Fibroblast of pulmonary artery (primary cell): ENCODE data around the gene DHX32.
"Not testable (repeated sequence)": the region's sequence is repeated elsewhere in the genome, so short reads cannot be mapped to it uniquely, and the experiment has no call there.

Experiments
- DNase-seq: peaks from one replicate; pipeline ENCODE4 v3.0.0-alpha.2; 2010; ENCODE audit warnings: low read depth
- H3K4me3 ChIP-seq: replicated peaks from 2 replicates; pipeline ENCODE4 v1.5.1; 2011; ENCODE audit warnings: low read depth, mild to moderate bottlenecking, control low read depth, low read length, moderate library complexity
- CTCF ChIP-seq: IDR thresholded peaks from 2 replicates; pipeline ENCODE4 v1.5.1; 2011; ENCODE audit warnings: mild to moderate bottlenecking, control low read depth, low read length, inconsistent platforms; ENCODE audit errors: missing control alignments

DHX32 gene

GRCh38 chr10:125916977-125917376 lies 35.9 kb upstream of the DHX32 start:
- H3K4me3 ChIP-seq: no peak overlapping the region

GRCh38 chr10:125913277-125913676 lies 32.2 kb upstream of the DHX32 start:
- not testable (repeated sequence) for DNase-seq

More at GRCh38 chr10:125916977-125917376, 35.9 kb upstream of the DHX32 start:
- no peak for TF ChIP-seq CTCF
- DNase-seq: no peak

GRCh38 chr10:125911990-125912389 lies 30.9 kb upstream of the DHX32 start:
- H3K4me3 ChIP-seq: no peak overlapping the region
- no peak for TF ChIP-seq CTCF
- DNase-seq: no peak

More at GRCh38 chr10:125913277-125913676, 32.2 kb upstream of the DHX32 start:
- H3K4me3 ChIP-seq: not testable (repeated sequence)

- H3K4me3 ChIP-seq: no peak overlapping the region
- no peak for DNase-seq
- no peak for TF ChIP-seq CTCF
Observed at GRCh38 chr10:125911145-125911544, 30.1 kb upstream of the DHX32 start.

DNA sequence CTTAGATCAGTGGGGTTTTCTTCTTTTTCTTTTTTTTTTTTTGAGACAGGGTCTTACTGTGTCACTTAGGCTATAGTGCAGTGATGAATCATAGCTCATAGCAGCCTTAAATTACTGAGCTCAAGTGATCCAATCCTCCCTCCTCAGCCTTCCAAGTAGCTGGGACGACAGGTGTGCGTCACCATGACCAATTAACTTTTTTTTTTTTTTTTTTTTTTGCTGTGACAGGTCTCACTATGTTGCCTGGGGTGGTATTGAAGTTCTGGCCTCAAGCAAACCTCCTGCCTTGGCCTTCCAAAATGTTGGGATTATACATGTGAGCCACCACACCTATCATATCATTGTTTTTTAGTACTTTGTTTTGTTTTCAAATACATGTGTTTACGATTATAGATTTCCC lies 28.4 kb upstream of the DHX32 start:
- DNase-seq: not testable (repeated sequence)

DNA sequence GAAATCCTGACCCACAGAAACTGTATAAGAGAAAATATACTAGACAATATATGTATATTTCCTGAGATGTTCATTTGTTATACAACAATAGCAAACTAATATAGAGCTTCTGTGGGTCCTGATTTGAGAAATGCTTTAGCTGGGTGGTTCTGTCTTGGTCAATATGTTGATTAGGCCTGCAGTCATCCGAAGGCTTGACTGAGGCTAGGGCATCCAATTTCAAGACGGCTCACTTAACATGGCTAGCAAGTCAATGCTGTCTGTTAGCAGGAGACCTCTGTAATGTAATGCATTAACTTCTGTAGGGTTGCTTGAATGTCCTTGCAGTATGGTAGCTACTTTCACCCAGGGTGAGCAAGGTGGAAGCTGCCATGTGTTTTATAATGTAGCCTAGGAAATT lies 27.7 kb upstream of the DHX32 start:
- DNase-seq, H3K4me3 ChIP-seq: not testable (repeated sequence)

More for the DNA sequence above, 28.4 kb upstream of the DHX32 start:
- H3K4me3 ChIP-seq: not testable (repeated sequence)

DNA sequence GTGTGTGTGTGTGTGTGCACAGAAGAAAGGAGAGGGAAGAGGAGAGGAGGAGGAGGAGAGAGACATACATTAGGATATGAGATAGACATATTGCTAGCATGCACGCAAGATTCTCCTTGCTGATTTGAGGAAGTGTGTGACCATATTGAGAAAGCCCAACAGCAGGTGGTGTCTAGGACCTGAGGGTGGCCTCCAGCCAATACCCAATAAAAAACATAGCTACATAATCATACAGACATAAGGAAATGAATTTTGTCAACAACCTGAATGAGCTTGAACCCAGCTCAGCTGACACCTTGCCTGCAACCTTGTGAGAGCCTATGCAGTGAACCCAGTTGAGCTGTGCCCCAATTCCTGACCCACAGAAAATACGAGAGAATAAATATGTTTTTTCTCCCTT lies 26.5 kb upstream of the DHX32 start:
- not testable (repeated sequence) for DNase-seq, H3K4me3 ChIP-seq

DNA sequence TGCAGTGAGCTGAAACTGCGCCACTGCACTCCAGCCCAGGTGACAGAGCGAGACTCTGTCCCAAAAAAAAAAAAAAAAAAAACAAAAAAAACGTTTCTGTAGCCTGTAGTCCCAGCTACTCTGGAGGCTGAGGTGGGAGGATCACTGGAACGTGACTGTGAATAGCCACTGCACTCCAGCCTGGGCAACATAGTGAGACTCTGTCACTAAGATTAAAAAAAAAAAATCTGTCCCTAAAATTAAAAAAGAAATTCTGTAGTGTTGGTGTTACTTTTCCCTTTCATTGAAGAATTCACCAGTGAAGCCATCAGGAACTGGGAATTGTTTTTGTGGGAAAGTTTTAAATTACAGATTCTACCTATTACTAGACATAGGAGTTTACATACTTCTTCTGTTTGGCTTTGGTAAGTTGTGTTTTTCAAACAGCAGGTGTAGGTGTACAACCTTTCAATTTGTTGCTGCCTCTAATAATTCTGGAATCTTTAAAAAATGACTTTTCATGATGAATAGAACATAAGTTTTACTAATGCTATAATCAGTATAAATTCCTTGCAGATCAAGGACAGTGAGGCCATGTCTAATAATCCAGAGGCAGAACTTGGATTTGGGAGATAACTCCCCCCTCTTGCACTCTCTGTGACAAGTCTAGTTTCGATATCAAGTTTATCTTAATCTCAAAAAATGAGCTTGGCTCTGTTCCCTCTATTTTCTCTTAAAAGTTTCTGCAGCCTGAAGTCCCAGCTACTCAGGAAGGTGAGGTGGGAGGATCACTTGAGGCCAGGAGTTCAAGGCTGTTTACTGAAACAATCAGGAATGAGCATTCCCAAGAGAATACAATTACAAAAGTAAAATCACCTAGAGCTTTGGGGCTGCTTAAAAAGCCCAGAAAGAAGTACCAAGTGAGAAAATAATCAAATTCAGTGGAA lies 24.2 kb upstream of the DHX32 start:
- H3K4me3 ChIP-seq, DNase-seq: not testable (repeated sequence)

GRCh38 chr10:125903135-125903640 lies 22.1 kb upstream of the DHX32 start:
- not testable (repeated sequence) for DNase-seq, H3K4me3 ChIP-seq

DNA sequence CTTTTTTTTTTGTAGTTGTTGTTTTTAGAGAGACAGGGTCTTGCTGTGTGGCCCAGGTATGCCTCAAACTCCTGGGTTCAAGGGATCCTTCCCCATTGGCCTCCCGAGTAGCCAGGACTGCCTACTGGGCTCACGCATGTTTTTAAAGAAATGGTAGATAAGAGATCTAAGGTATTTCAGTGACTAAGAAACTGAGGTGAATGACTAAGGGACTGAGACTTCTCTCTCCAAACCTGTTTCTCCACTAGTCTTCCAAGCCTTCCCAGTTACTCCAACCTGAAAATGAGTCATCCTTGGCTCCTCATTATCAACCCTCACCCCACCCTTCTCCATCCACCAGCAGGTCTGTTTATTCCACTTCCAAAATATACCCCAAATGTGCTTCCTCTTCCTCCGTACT lies 19.9 kb upstream of the DHX32 start:
- not testable (repeated sequence) for H3K4me3 ChIP-seq, DNase-seq

GRCh38 chr10:125897317-125897716 lies 16.2 kb upstream of the DHX32 start:
- not testable (repeated sequence) for DNase-seq
- H3K4me3 ChIP-seq: peak overlapping the region; percentile 75

- peak within 1 kb of the TSS; percentile 75 for H3K4me3 ChIP-seq
Observed at GRCh38 chr10:125896088-125896934, 15.2 kb upstream of the DHX32 start, which contains the start of gene FANK1. TSS of gene FANK1 (plus strand) at chr10:125896564. CDS start at chr10:125896643, 79 bp downstream.

DNA sequence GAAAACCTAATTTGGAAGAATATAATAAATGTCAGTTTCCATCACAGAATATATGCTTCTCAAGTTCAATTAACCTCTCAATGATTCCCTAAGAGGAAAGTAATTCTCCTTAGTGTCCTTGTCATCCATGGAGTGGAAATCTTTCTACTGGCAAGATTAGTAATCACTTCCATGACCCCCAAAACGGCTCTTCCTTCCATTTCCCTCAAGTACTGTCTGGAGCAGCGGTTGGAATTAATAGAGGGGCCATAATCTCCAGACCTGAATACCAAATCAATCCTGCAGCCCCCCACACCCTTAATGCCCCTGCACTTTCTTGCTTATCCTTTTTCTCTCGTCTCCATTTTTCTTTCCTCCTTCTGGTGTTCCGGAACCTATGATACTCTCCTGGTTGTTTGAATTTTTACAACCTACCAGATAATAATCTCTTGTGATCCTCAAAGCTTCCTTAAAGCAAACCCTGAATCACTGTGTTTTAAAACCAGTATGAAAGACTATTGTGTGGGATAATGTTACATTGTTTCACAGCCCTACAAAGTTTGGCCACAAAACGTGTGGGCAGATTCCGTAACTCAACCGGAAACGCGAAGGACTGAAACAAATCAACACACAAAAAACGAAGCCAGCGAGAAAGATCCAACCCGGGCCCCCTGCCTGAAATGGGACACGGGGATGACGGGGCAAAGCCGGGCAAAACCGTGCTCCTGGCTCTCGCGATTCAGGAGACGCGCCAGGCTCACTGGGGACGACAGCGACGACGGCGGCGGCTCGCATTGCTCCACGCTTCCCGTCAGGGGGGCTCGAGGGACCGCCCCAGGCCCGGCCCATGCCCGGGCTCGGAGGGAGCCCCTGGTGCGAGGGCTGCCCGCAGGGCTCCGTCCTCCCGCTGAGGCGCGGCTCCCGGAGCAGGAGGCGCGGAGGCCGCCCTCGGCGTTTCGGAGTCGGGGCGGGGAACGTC lies 14.3 kb upstream of the DHX32 start:
- peak overlapping the region; percentile 75 for H3K4me3 ChIP-seq
- peak; percentile 61 for DNase-seq

More at GRCh38 chr10:125896088-125896934, 15.2 kb upstream of the DHX32 start, which contains the start of gene FANK1:
- DNase-seq: peak; percentile 88
